Prostate gland (tissue), 2 donors: ENCODE measurements around the gene PON3. TPM values are rescaled to one million over a fixed set of nuclear protein-coding genes. Genes with fewer than 3 reads are reported as not detected.

Experiments used
- DNase-seq: peaks from one replicate; pipeline ENCODE4 v3.0.0-alpha.2; 2019; ENCODE audit warnings: low spot score
- H3K27ac ChIP-seq, 2 donors: fragments of 200-600 bp; sonication (generic); 2 replicates each; pipeline ENCODE4 v1.5.1; 2017 to 2019
- H3K27me3 ChIP-seq: fragments of 200-600 bp; sonication (generic); replicated peaks from 2 replicates; pipeline ENCODE4 v1.5.1; 2019; ENCODE audit not compliant: insufficient read depth
- H3K36me3 ChIP-seq, 2 donors: fragments of 200-600 bp; sonication (generic); 1 replicate in 1 of 2; 2 replicates in 1 of 2; pipeline versions ENCODE4 v1.5.1 to v1.8.1; 2017 to 2019
- H3K4me1 ChIP-seq: fragments of 200-600 bp; sonication (generic); replicated peaks from 2 replicates; pipeline ENCODE4 v1.5.1; 2019
- H3K4me3 ChIP-seq, 2 donors: fragments of 200-600 bp; sonication (generic); 2 replicates each; pipeline ENCODE4 v1.5.1; 2017 to 2019
- H3K9me3 ChIP-seq: fragments of 200-600 bp; sonication (generic); 2 replicates; pipeline ENCODE4 v1.5.1; 2017
- CTCF ChIP-seq, 4 experiments: fragments of 200-600 bp in 2 of 4; fragments of 450-650 bp in 2 of 4; sonication (generic) in 2 of 4; IDR thresholded peaks; 1 replicate in 3 of 4; 2 replicates in 1 of 4; pipeline ENCODE4 v1.5.1; 2016 to 2019; ENCODE audit warnings: antibody characterized with exemption in 4 of 4, mild to moderate bottlenecking in 2 of 4, moderate library complexity in 2 of 4
- POLR2A ChIP-seq: fragments of 450-650 bp; IDR thresholded peaks from one replicate; pipeline ENCODE4 v1.6.1; 2016; ENCODE audit warnings: antibody characterized with exemption, mild to moderate bottlenecking
- POLR2AphosphoS5 ChIP-seq: sonication (generic); formaldehyde crosslinking; IDR thresholded peaks from one replicate; pipeline ENCODE4 v1.6.1; 2017; ENCODE audit warnings: antibody characterized with exemption
- WGBS: methylation state at CpG from one replicate; pipeline ENCODE4 v1.1.5; 2018; 5-methylcytosine and 5-hydroxymethylcytosine counted together
- intact Hi-C: fragments of 100-400 bp; cut with DNase I; formaldehyde crosslinking; loops from one replicate; pipeline ENCODE4 v1.14.2; 2022
- total RNA-seq, 2 donors: library from RNA; depleted of rRNA; stranded (reverse); fragments of >200 nt; gene quantifications; one replicate each; pipeline ENCODE4 v1.1.0, GENCODE V29; 2016

Gene PON3
- total RNA-seq, 2 donors from 2014 or later = 1.9 to 9.5 TPM

- intact Hi-C loops = no loop called here
- WGBS = 93% methylated on average over 1 of the region's 1 CpG
- no peaks in the 10 kb centered on the region for H3K4me1 ChIP-seq
These were observed 75.5 kb downstream of the PON3 start for GRCh38 chr7:95320651-95321050.

GRCh38 chr7:95319570-95319969, 76.6 kb downstream of the PON3 start:
- no peak for DNase-seq
- Histone ChIP-seq H3K36me3 (no peaks in the 10 kb centered on the region), H3K27ac (no peak overlapping the region), H3K27me3 (no peaks in the 10 kb centered on the region), H3K4me3 (no peak overlapping the region), H3K4me1 (no peaks in the 10 kb centered on the region), H3K9me3 (no peaks in the 10 kb centered on the region)
- WGBS = 89% methylated on average over 1 of the region's 1 CpG
- TF ChIP-seq POLR2AphosphoS5 (no peak), CTCF (IDR thresholded peaks at IDR 0.05) (no peak), POLR2A (no peak)
- intact Hi-C loops = no loop called here

More at GRCh38 chr7:95320651-95321050, 75.5 kb downstream of the PON3 start:
- Histone ChIP-seq H3K36me3 (no peaks in the 10 kb centered on the region), H3K9me3 (no peaks in the 10 kb centered on the region), H3K27ac (no peak overlapping the region), H3K4me3 (no peak overlapping the region), H3K27me3 (no peaks in the 10 kb centered on the region)
- no peak for DNase-seq
- TF ChIP-seq POLR2AphosphoS5 (no peak), POLR2A (no peak), CTCF (IDR thresholded peaks at IDR 0.05) (no peak)

GRCh38 chr7:95318501-95319100, 77.6 kb downstream of the PON3 start:
- Histone ChIP-seq H3K4me1 (no peaks in the 10 kb centered on the region), H3K27me3 (no peaks in the 10 kb centered on the region), H3K4me3 (no peak overlapping the region), H3K36me3 (no peaks in the 10 kb centered on the region), H3K27ac (no peak overlapping the region), H3K9me3 (no peaks in the 10 kb centered on the region)
- TF ChIP-seq POLR2AphosphoS5 (no peak), POLR2A (no peak), CTCF (IDR thresholded peaks at IDR 0.05) (no peak)
- 77% methylated on average over 8 of the region's 8 CpGs for WGBS
- DNase-seq = no peak
- intact Hi-C loops = no loop called here

- H3K9me3 ChIP-seq = no peaks in the 10 kb centered on the region
These were observed 78.2 kb downstream of the PON3 start for GRCh38 chr7:95317966-95318365.

More at GRCh38 chr7:95317966-95318365, 78.2 kb downstream of the PON3 start:
- WGBS = 85% methylated on average over 3 of the region's 3 CpGs
- intact Hi-C loops = no loop called here
- Histone ChIP-seq H3K4me3 (no peak overlapping the region), H3K36me3 (no peaks in the 10 kb centered on the region), H3K4me1 (no peaks in the 10 kb centered on the region), H3K27me3 (no peaks in the 10 kb centered on the region), H3K27ac (no peak overlapping the region)
- TF ChIP-seq POLR2AphosphoS5 (no peak), CTCF (IDR thresholded peaks at IDR 0.05) (no peak), POLR2A (no peak)
- no peak for DNase-seq
